Measurements from ENCODE around the gene TNRC6A. TPM values are rescaled to one million over a fixed set of nuclear protein-coding genes. Genes with fewer than 3 reads are reported as not detected.
A peak's percentile ranks its signal among the peaks of the same experiment; 100 is the strongest.

The TNRC6A gene
- total and polyA plus RNA-seq, 2 of the 13 experiments (the other 11 are each of a cell fraction or from before 2014, with no cell fraction given), result 30.9 to 43.6 TPM

GRCh38 chr16:24858219-24859041 lies 129.0 kb downstream of the TNRC6A start (continued):
- TF ChIP-seq, protein P1, sequence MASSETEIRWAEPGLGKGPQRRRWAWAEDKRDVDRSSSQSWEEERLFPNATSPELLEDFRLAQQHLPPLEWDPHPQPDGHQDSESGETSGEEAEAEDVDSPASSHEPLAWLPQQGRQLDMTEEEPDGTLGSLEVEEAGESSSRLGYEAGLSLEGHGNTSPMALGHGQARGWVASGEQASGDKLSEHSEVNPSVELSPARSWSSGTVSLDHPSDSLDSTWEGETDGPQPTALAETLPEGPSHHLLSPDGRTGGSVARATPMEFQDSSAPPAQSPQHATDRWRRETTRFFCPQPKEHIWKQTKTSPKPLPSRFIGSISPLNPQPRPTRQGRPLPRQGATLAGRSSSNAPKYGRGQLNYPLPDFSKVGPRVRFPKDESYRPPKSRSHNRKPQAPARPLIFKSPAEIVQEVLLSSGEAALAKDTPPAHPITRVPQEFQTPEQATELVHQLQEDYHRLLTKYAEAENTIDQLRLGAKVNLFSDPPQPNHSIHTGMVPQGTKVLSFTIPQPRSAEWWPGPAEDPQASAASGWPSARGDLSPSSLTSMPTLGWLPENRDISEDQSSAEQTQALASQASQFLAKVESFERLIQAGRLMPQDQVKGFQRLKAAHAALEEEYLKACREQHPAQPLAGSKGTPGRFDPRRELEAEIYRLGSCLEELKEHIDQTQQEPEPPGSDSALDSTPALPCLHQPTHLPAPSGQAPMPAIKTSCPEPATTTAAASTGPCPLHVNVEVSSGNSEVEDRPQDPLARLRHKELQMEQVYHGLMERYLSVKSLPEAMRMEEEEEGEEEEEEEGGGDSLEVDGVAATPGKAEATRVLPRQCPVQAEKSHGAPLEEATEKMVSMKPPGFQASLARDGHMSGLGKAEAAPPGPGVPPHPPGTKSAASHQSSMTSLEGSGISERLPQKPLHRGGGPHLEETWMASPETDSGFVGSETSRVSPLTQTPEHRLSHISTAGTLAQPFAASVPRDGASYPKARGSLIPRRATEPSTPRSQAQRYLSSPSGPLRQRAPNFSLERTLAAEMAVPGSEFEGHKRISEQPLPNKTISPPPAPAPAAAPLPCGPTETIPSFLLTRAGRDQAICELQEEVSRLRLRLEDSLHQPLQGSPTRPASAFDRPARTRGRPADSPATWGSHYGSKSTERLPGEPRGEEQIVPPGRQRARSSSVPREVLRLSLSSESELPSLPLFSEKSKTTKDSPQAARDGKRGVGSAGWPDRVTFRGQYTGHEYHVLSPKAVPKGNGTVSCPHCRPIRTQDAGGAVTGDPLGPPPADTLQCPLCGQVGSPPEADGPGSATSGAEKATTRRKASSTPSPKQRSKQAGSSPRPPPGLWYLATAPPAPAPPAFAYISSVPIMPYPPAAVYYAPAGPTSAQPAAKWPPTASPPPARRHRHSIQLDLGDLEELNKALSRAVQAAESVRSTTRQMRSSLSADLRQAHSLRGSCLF (CRISPR knock-in tag; IDR thresholded peaks at IDR 0.05; ENCODE audit: borderline replicate concordance), result 0 out of 2 replicates have a peak, but pooled peaks have one; percentile 60
- TF ChIP-seq CREB1 (IDR thresholded peaks at IDR 0.05), result no peak
- no peak for TF ChIP-seq CREB1 (CRISPR knock-in tag; IDR thresholded peaks at IDR 0.05)
- no peak for TF ChIP-seq FIP1L1 (IDR thresholded peaks at IDR 0.05; ENCODE audit: borderline replicate concordance, insufficient read depth, low read depth, low read length)
- peak; percentile 87; the same call in 1 of the 2 replicates for TF ChIP-seq EEA1 (CRISPR knock-in tag; IDR thresholded peaks at IDR 0.05; ENCODE audit: borderline replicate concordance)
- peak; percentile 91 for TF ChIP-seq ZNF883 (CRISPR knock-in tag; IDR thresholded peaks at IDR 0.05; ENCODE audit: not compliant biosample characterization)
- no peak for TF ChIP-seq GFI1 (CRISPR knock-in tag; IDR thresholded peaks at IDR 0.05; ENCODE audit: borderline replicate concordance)
- TF ChIP-seq GZF1 (CRISPR knock-in tag; IDR thresholded peaks at IDR 0.05), result no peak
- peak; percentile 45; the same call in 1 of the 2 replicates for TF ChIP-seq GABPB1 (CRISPR knock-in tag; IDR thresholded peaks at IDR 0.05)
- TF ChIP-seq ZFP1 (CRISPR knock-in tag; IDR thresholded peaks at IDR 0.05), result peak; percentile 74; the same call in 1 of the 2 replicates
- TF ChIP-seq ZNF777 (CRISPR knock-in tag; IDR thresholded peaks at IDR 0.05), result peak; percentile 69; the same call in 1 of the 2 replicates
- no peak for TF ChIP-seq RBFOX2 (IDR thresholded peaks at IDR 0.05; ENCODE audit: low read depth, low read length)
- TF ChIP-seq SNAI1 (CRISPR knock-in tag; IDR thresholded peaks at IDR 0.05; ENCODE audit: borderline replicate concordance), result peak; percentile 80; the same call in 1 of the 2 replicates
- peak; percentile 54; the same call in 1 of the 2 replicates for TF ChIP-seq REPIN1 (CRISPR knock-in tag; IDR thresholded peaks at IDR 0.05; ENCODE audit: borderline replicate concordance, low read depth)
- TF ChIP-seq JUND (CRISPR knock-in tag; IDR thresholded peaks at IDR 0.05), result peak; percentile 74; the same call in 1 of the 2 replicates
- TF ChIP-seq ARNT2 (CRISPR knock-in tag; IDR thresholded peaks at IDR 0.05; ENCODE audit: low read depth), result peak; percentile 51; the same call in 1 of the 2 replicates
- TF ChIP-seq ZNF703 (CRISPR knock-in tag; IDR thresholded peaks at IDR 0.05; ENCODE audit: borderline replicate concordance), result no peak
- TF ChIP-seq E2F5 (CRISPR knock-in tag; conservative IDR thresholded peaks at IDR 0.05), result no peak; the same call in 1 of the 2 replicates
- TF ChIP-seq ZNF792 (CRISPR knock-in tag; IDR thresholded peaks at IDR 0.05), result peak; percentile 98
- TF ChIP-seq MED13 (CRISPR knock-in tag; IDR thresholded peaks at IDR 0.05), result no peak
- TF ChIP-seq UBTF (CRISPR knock-in tag; IDR thresholded peaks at IDR 0.05), result peak; percentile 38; the same call in 1 of the 2 replicates
